Activated CD4-positive, alpha-beta T cell treated with anti-CD3 and anti-CD28 coated beads for 1 hour (primary cell): ENCODE data around the gene PIGW.

Experiments used
- DNase-seq: peaks from one replicate; pipeline ENCODE4 v3.0.0-alpha.2; 2020

PIGW gene

DNA sequence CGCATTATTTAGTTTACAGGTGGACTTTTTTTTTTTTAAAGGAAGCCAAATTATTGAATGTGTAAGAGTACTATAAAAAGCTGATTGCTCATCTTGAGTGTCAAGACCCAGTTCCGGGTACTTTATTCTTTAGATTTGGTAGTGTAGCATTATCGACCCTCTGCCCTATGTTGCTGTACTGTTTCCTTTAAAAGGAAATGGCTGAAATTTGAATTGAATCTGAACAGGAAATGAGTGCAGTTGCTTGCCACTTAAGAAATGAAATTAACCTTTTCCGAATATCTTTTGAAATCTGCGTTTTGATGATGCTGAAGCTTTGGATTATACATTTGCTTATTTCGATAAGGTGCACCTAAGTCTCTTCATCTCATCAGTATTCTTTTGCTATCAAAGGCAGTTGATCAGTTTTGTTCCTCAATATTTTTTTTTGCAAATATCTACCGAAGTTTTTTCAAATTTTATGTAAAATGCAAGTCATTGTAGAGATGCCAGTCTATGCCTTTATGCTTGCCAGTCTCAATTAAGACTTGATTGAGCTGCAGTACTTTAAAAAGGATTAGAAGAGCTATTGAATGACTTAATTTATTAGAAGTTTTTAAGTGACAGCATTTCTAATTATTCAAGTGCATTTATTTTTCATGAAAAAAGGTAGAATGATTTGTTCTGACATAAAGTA, 11.8 kb downstream of the PIGW start:
- DNase-seq = no peak

DNA sequence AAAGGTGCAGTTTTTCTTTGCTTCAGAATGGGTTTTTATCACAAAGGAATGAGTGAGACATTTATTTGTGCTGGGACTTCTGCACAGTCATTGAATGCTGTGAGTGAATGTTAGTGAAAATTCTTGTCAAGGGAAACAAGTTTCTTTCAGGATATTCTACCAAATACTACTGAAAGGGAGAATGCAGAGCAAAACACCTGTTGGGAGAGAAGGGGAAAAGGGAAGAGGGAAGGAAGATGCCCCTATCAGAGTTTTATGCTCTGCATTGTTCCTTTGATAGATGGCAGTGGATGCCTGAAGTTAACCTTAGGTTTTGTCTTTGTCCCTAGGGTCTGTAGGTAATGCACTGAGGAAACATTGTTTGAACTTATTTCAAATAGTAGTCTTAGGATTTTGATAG, 13.0 kb downstream of the PIGW start:
- DNase-seq = no peak

DNA sequence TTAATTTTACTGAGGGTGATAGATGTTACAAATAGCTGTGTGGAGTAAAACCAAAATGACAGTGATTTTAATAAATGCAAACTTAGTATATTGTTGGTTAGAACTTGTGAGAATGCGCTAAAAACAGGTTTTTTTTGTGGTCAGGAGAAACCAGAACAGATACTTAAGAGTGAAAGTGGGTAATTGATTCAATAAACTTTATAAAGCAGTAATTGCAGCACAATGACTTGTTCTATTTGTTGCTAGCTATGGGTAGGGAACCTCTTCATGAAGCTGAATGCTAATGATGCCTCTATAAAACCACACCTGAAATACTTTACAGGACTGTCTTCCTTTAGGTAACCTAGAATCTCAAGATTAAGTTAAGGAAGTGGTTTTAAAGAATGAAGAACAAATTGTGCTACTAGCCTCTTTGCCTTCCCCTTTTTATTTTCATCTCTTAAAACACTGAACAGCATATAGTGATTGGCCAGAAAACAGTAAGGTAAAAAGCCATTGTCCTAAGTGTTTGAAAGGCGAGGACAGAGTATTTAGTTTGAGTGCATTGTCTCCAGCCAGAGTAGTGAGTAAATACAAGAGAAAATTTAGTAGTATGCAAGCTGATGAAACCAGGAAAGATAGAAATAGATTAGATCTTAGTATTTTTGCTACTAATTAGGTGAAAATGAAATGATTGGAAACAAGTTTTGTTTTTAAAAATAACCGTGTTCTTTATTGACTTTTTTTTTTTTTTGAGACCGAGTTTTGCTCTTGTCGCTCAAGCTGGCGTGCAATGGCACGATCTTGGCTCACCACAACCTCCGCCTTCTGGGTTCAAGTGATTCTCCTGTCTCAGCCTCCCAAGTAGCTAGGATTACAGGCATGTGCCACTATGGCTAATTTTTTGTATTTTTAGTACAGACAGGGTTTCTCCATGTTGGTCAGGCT, 16.0 kb downstream of the PIGW start:
- no peak for DNase-seq

DNA sequence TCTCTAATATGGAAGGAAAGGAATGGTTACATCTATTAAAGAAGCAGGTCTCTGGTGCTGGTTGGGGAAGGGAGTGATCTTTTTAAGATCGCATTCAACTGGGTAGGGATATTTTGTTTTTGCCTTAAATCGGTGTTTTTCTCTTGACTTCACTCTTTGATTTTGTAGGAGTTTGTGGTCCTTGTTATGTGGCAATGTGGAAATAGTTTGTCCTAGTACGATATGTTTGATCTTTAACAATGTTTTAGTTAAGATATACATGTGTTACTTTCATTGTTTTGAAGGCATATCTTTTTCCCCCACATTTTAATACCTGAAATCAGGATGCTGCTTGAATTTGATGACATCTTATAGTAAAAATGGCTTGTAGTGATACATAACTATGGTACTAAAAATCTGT, 18.7 kb downstream of the PIGW start:
- DNase-seq = no peak

DNA sequence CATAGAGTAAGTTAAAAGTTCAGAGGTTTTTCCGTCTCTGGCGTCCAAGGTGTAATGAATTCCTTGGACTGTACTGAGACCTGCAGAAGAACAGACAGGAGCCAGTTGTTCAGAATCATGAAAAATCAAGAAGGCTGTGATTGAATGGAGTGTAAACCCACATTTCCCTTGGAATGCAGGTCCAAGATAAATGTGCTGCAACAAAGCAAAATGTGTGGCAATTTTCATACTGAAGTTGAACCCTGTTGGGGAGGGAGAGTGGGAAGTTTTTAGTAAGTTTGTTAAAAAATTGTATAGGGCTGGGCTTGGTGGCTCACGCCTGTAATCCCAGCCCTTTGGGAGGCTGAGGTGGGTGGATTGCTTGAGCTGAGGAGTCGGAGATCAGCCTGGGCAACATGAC, 31.3 kb downstream of the PIGW start:
- no peak for DNase-seq

DNA sequence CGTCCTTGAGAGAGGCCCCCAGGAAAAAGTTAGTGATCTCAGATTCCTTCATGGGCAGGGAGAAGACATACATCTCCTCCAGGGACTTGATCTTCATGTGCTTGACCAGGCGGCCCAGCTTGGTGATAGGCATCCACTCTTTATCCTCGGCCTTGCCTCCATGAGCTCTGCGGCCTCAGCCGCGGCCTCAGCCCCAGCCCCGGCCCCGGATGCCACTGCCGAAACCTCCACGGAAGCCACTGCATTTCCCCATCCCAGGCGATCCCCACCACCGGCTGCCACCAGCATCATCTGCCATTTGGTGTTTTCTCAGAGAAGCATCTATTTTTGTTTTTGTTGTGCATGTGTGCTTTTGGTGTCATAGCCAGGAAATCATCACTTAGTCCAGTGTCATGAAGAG, 40.2 kb downstream of the PIGW start:
- no peak for DNase-seq

DNA sequence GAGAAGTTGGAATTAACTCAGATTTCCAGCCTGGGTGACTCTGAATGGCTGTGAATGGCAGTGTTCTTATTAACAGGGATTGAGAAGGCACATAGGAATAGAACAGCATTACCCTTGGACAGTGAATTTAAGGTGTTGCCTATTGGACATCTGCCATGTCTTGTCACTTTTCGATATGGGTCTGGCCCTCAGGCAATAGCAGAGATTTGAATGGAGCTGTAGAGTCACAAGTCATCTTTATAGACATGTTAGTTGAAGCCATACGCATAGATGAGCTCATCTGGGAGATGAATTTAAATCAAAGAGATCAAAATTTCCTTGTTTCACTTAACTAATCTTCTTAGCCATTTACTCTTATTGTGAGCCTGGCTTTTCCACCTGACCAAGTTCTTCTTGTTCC, 42.0 kb downstream of the PIGW start:
- DNase-seq = no peak

DNA sequence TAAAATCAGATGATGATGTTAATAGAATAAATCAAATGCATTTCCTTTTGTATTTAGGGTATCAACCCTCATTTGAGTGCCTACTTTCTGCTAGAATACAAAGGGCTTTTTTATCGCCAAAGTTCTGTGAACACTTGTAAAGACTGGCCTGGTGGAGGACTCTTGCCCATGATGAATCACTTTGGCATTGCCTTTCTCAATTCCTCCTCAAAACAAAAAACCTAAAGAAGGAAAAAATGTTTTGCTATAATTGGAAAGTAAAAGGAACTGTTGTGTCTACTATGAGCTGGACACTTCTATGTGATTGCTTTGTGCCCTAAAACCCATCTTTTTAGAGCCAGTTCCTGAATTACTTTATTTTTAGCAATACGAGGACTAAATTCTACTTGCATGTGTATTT, 43.9 kb downstream of the PIGW start:
- no peak for DNase-seq

DNA sequence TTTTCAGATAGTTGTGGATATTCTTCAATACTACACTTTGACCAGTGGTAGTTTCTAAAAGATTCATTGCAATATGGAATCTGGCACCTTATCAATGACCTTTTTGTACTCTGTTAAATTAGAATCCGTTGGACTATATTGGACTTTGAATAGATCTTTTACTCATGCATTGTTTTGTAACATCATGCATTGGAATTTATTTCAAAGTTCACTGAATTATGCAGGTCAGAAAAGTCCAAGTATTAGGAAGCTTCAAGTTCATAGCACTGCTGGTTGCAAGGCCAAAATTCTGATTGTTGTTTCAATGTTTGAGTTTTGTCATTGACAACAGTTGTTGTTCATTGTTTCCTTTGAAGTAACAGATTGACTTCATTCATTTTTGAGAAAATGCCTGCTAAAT, 49.0 kb downstream of the PIGW start:
- DNase-seq = no peak

DNA sequence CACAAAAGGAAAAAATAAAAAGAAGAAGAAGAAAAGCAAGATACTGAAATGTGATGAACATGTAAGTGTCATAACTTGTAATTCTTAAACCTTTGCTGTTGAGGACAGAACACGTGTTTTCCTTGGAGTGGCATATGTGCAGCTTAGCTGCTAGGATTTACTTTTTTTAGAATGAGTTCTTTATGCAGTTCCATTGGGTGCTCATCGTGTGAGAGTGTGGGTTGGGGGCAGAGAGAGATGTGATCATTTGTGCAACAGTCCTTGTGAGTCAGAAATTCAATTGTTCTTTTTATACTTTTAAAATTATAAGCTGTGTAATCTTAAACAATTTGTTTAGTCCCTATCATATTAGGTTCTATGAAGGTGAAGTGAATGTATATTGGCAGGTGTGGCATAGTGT, 51.4 kb downstream of the PIGW start:
- DNase-seq = no peak
